DOHH2 (cell line): ENCODE measurements around the gene PHF14.

ENCODE experiments used
- H3F3A ChIP-seq: fragments of 200-600 bp; sonication (generic), shearing (Covaris generic); 2 replicates; pipeline ENCODE4 v1.6.0; 2016; ENCODE audit warnings: antibody characterized with exemption, mild to moderate bottlenecking; ENCODE audit not compliant: control insufficient read depth, insufficient read depth
- H3K27ac ChIP-seq: fragments of 200-600 bp; sonication (generic); 2 replicates; pipeline ENCODE4 v1.5.1; 2014; ENCODE audit warnings: low read depth, mild to moderate bottlenecking, low read length, moderate library complexity
- H3K27me3 ChIP-seq: fragments of 200-600 bp; sonication (generic); 2 replicates; pipeline ENCODE4 v1.6.1; 2014; ENCODE audit warnings: mild to moderate bottlenecking, low read length, mixed read lengths; ENCODE audit not compliant: control insufficient read depth
- H3K36me3 ChIP-seq: fragments of 200-600 bp; sonication (generic); 2 replicates; pipeline ENCODE4 v1.6.1; 2014; ENCODE audit warnings: mild to moderate bottlenecking, low read length, moderate library complexity, mixed read lengths; ENCODE audit not compliant: control insufficient read depth
- H3K4me1 ChIP-seq: fragments of 200-600 bp; sonication (generic); 2 replicates; pipeline ENCODE4 v1.6.1; 2014; ENCODE audit warnings: mild to moderate bottlenecking, low read length, mixed read lengths; ENCODE audit not compliant: control insufficient read depth
- H3K4me2 ChIP-seq: fragments of 200-600 bp; sonication (generic); 2 replicates; pipeline ENCODE4 v1.6.0; 2014; ENCODE audit warnings: mild to moderate bottlenecking, low read length, moderate library complexity
- H3K4me3 ChIP-seq: fragments of 200-600 bp; sonication (generic); 2 replicates; pipeline ENCODE4 v1.5.1; 2014; ENCODE audit warnings: mild to moderate bottlenecking, low read length, mixed read lengths
- H3K79me2 ChIP-seq: fragments of 200-600 bp; sonication (generic); 2 replicates; pipeline ENCODE4 v1.6.1; 2014; ENCODE audit warnings: mild to moderate bottlenecking, low read length, mixed read lengths; ENCODE audit not compliant: control insufficient read depth
- H3K9me2 ChIP-seq: fragments of 200-600 bp; sonication (generic); replicated peaks from 2 replicates; pipeline ENCODE4 v1.6.1; 2014; ENCODE audit warnings: mild to moderate bottlenecking, low read length, mixed read lengths; ENCODE audit not compliant: control insufficient read depth
- H3K9me3 ChIP-seq: fragments of 200-600 bp; sonication (generic); 2 replicates; pipeline ENCODE4 v1.6.1; 2014; ENCODE audit warnings: antibody characterized with exemption, low read length, mixed read lengths; ENCODE audit not compliant: control insufficient read depth, insufficient read depth
- H4K20me1 ChIP-seq: fragments of 200-600 bp; sonication (generic); 2 replicates; pipeline ENCODE4 v1.6.0; 2014; ENCODE audit warnings: low read depth, mild to moderate bottlenecking, antibody characterized with exemption, low read length, moderate library complexity; ENCODE audit not compliant: control insufficient read depth, insufficient read depth
- EZH2phosphoT487 ChIP-seq: fragments of 200-600 bp; sonication (generic); IDR thresholded peaks from 2 replicates; pipeline ENCODE4 v1.6.1; 2017; ENCODE audit warnings: borderline replicate concordance, mild to moderate bottlenecking, antibody characterized with exemption, low read length, moderate library complexity, mixed read lengths
- TF ChIP-seq, protein P1 (sequence below): fragments of 200-600 bp; sonication (generic); IDR thresholded peaks from one replicate; pipeline ENCODE4 v1.5.1; 2014; ENCODE audit warnings: antibody characterized with exemption, mild to moderate bottlenecking, low read depth, low read length; ENCODE audit not compliant: poor library complexity, severe bottlenecking

The PHF14 gene

DNA sequence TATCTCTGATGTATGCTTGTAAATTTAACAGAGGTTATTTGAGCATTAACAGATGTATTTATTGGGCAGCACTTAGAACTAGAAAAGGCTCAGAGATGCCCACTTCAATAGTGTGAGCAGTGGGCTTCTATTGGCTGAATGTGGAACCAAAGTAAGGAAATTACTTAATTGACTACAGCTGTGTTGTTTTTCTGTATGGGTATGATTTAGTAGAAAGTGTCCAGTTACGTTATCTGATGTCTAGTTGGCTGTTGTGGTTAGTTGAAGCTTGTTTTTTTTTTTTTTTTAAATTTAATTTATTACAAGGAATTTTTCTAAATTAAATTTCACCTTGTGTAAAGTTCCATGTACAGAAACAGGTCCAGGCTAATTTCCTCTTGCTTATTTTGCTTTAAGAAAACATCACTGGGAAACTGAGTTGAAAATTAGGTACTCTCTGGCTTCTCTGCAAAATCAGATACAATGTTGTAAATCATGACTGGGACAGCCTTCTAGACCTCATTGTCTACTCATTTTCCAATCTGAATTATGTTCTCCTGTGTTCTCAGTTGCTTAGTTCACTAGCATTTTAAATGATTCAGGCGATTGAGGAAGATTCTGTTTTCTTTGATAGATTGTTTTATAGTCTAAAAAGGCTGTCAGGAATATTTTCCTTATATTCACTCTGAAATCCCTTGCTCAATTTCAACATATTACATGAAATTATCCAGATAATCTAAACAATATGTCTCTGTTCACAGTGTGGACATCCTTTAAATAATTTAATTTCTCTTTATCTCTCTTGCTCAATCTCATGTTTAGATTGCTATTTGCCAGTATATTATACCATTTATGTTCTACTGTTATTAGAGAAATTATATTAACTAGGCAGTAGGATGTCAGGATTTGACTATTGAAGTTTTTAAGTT, 53.0 kb downstream of the PHF14 start:
- no peaks in the 10 kb centered on the region for H4K20me1 ChIP-seq
- no peaks in the 10 kb centered on the region for H3K79me2 ChIP-seq
- no peaks in the 10 kb centered on the region for H3K27me3 ChIP-seq
- H3K9me3 ChIP-seq: no peaks in the 10 kb centered on the region
- no peak for TF ChIP-seq EZH2phosphoT487
- TF ChIP-seq, protein P1, sequence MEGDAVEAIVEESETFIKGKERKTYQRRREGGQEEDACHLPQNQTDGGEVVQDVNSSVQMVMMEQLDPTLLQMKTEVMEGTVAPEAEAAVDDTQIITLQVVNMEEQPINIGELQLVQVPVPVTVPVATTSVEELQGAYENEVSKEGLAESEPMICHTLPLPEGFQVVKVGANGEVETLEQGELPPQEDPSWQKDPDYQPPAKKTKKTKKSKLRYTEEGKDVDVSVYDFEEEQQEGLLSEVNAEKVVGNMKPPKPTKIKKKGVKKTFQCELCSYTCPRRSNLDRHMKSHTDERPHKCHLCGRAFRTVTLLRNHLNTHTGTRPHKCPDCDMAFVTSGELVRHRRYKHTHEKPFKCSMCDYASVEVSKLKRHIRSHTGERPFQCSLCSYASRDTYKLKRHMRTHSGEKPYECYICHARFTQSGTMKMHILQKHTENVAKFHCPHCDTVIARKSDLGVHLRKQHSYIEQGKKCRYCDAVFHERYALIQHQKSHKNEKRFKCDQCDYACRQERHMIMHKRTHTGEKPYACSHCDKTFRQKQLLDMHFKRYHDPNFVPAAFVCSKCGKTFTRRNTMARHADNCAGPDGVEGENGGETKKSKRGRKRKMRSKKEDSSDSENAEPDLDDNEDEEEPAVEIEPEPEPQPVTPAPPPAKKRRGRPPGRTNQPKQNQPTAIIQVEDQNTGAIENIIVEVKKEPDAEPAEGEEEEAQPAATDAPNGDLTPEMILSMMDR: no peak
- no peak overlapping the region for H3K4me3 ChIP-seq
- H3K36me3 ChIP-seq: peaks cover 62% of the 10 kb centered on the region
- H3K4me1 ChIP-seq: no peaks in the 10 kb centered on the region
- no peak overlapping the region for H3K4me2 ChIP-seq
- H3F3A ChIP-seq: no peaks in the 10 kb centered on the region
- no peak overlapping the region for H3K27ac ChIP-seq
- H3K9me2 ChIP-seq: no peaks in the 10 kb centered on the region

DNA sequence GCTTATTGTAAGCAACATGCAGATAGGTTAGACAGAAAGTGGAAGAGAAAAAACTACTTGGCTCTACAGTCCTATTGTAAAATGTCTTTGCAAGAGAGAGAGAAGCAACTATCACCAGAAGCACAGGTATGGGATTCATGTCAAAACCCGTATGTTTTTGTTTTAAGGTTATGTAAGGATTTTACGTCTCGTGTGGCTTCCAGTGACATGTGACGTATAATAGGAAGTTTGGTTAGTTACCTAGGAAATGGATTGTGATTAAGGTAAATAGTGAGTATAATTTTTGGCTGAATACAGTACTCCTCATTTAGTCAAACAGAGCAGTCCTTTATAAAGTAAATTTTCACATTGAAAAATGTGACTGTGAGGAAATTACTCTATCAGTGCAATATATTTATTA, 62.0 kb downstream of the PHF14 start:
- Histone ChIP-seq H3K27ac (no peak overlapping the region), H3K4me2 (no peak overlapping the region), H3K9me2 (no peaks in the 10 kb centered on the region), H3K27me3 (no peaks in the 10 kb centered on the region), H3K36me3 (peaks cover 72% of the 10 kb centered on the region), H3K4me3 (no peak overlapping the region), H4K20me1 (no peaks in the 10 kb centered on the region), H3K9me3 (no peaks in the 10 kb centered on the region), H3K79me2 (no peaks in the 10 kb centered on the region), H3F3A (peaks cover 2% of the 10 kb centered on the region), H3K4me1 (no peaks in the 10 kb centered on the region)
- no peak for TF ChIP-seq EZH2phosphoT487
- TF ChIP-seq, protein P1: no peak

DNA sequence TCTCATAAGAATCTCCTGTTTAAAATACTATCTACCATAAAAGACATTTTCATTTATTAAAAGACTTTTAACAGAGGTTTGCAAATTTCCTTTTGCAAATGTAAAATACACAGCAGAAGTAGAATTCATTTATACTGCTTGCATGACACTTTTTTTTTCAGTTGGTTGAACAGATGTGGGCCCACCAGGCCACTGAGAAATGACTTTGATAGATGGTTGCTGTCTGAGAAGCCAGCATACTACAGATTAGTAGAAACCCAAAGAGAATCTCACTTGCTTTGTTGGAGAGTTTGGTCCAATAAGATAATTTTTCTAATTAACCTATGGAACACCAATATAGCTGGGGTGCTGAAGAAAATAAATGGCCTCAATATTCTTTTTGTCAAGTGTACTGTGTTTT, 66.3 kb downstream of the PHF14 start:
- Histone ChIP-seq H3K4me2 (no peak overlapping the region), H3F3A (no peaks in the 10 kb centered on the region; the same call in 1 of the 2 replicates), H3K27ac (no peak overlapping the region), H3K27me3 (no peaks in the 10 kb centered on the region), H3K9me3 (no peaks in the 10 kb centered on the region), H3K79me2 (no peaks in the 10 kb centered on the region), H3K4me3 (no peak overlapping the region), H3K9me2 (no peaks in the 10 kb centered on the region), H3K4me1 (no peaks in the 10 kb centered on the region), H4K20me1 (no peaks in the 10 kb centered on the region), H3K36me3 (peaks cover 90% of the 10 kb centered on the region)
- TF ChIP-seq, protein P1: no peak
- no peak for TF ChIP-seq EZH2phosphoT487
